SKM-1 (cell line): ENCODE results near the gene ZNF763.
A peak's percentile ranks its signal among the peaks of the same experiment; 100 is the strongest.
"Not testable (repeated sequence)": the region's sequence is repeated elsewhere in the genome, so short reads cannot be mapped to it uniquely, and the experiment has no call there.

Experiments used
- DNase-seq: peaks from one replicate; lab custom pipeline; 2025; ENCODE audit not compliant: unreplicated experiment; lab: John Stamatoyannopoulos, UW

Gene ZNF763

GRCh38 chr19:11964858-11965645 lies at the start of gene ZNF763:
ZNF763 (plus strand) TSS chr19:11965040; CDS start chr19:11965209, 169 bp downstream.
- DNase-seq = peak; percentile 86

- DNase-seq = no peak
Measured at GRCh38 chr19:11921852-11922495, 42.9 kb upstream of the ZNF763 start.

GRCh38 chr19:11924886-11925650 lies 39.8 kb upstream of the ZNF763 start, which contains the start of gene ZNF700:
ZNF700 (plus strand) TSS chr19:11925107; CDS start chr19:11925211, 104 bp downstream.
- peak; percentile 89 for DNase-seq

- DNase-seq = not testable (repeated sequence)
Measured at GRCh38 chr19:11925651-11926187, 39.1 kb upstream of the ZNF763 start.

- DNase-seq = no peak
Measured at GRCh38 chr19:11927227-11927626, 37.6 kb upstream of the ZNF763 start.

- DNase-seq = no peak
Measured at GRCh38 chr19:11931051-11931450, 33.8 kb upstream of the ZNF763 start.

GRCh38 chr19:11931513-11931912 lies 33.3 kb upstream of the ZNF763 start:
- no peak for DNase-seq

GRCh38 chr19:11935829-11936228 lies 29.0 kb upstream of the ZNF763 start:
- DNase-seq = not testable (repeated sequence)

GRCh38 chr19:11938383-11938782 lies 26.5 kb upstream of the ZNF763 start:
- not testable (repeated sequence) for DNase-seq

- DNase-seq = not testable (repeated sequence)
Measured at GRCh38 chr19:11941361-11941887, 23.4 kb upstream of the ZNF763 start.

GRCh38 chr19:11942008-11942842 lies 22.6 kb upstream of the ZNF763 start:
- no peak for DNase-seq

- DNase-seq = no peak
Measured at GRCh38 chr19:11942843-11943108, 22.1 kb upstream of the ZNF763 start.

GRCh38 chr19:11944656-11945055 lies 20.2 kb upstream of the ZNF763 start:
- no peak for DNase-seq

- DNase-seq = no peak
Measured at GRCh38 chr19:11948646-11949045, 16.2 kb upstream of the ZNF763 start.

- DNase-seq = no peak
Measured at GRCh38 chr19:11949201-11949600, 15.6 kb upstream of the ZNF763 start.

GRCh38 chr19:11949614-11950080 lies 15.2 kb upstream of the ZNF763 start:
- DNase-seq = not testable (repeated sequence)

- no peak for DNase-seq
Measured at GRCh38 chr19:11950312-11950711, 14.5 kb upstream of the ZNF763 start.

- DNase-seq = peak; percentile 60
Measured at GRCh38 chr19:11963566-11964355, 1.1 kb upstream of the ZNF763 start.

- DNase-seq = no peak
Measured at GRCh38 chr19:11964496-11964857, 363 bp upstream of the ZNF763 start.

- DNase-seq = no peak
Measured at GRCh38 chr19:11970174-11970573, 5.3 kb downstream of the ZNF763 start.
